Muscle layer of colon (tissue), 2 donors: Measurements from ENCODE around the gene DYRK1A.

ENCODE experiments used
- H3K27ac ChIP-seq: one replicate; pipeline ENCODE4 v1.7.0; 2013; ENCODE audit warnings: low read depth, mild to moderate bottlenecking, low read length, moderate library complexity
- H3K27me3 ChIP-seq, 2 donors: one replicate each; pipeline ENCODE4 v1.7.0; 2013; ENCODE audit warnings: low read length in 2 of 2, mild to moderate bottlenecking in 2 of 2; ENCODE audit not compliant: insufficient read depth in 2 of 2, control insufficient read depth in 1 of 2
- H3K36me3 ChIP-seq: one replicate; pipeline ENCODE4 v1.7.0; 2013; ENCODE audit warnings: mild to moderate bottlenecking, low read length; ENCODE audit not compliant: insufficient read depth
- H3K4me1 ChIP-seq: one replicate; pipeline ENCODE4 v1.7.0; 2013; ENCODE audit warnings: mild to moderate bottlenecking, low read length; ENCODE audit not compliant: insufficient read depth
- H3K4me3 ChIP-seq, 2 donors: one replicate each; pipeline ENCODE4 v1.7.0; 2013; ENCODE audit warnings: low read length in 2 of 2, low read depth in 1 of 2, mild to moderate bottlenecking in 1 of 2, moderate library complexity in 1 of 2
- H3K9ac ChIP-seq: one replicate; pipeline ENCODE4 v1.7.0; 2013; ENCODE audit warnings: low read length
- H3K9me3 ChIP-seq: one replicate; pipeline ENCODE4 v1.7.0; 2013; ENCODE audit warnings: mild to moderate bottlenecking, low read length
- donor health status: abdominal sarcoma.
- donor health status: Adenocarcinoma of cecum.

The DYRK1A gene

GRCh38 chr21:37550618-37551330, 184.2 kb downstream of the DYRK1A start:
- Histone ChIP-seq H3K9me3 (no peaks in the 10 kb centered on the region), H3K4me1 (peaks cover 49% of the 10 kb centered on the region), H3K27me3 (peaks cover 0 to 3% of the 10 kb centered on the region in 2 donors), H3K9ac (no peak overlapping the region), H3K27ac (no peak overlapping the region), H3K4me3 (peak overlapping the region; percentile 18 to 45), H3K36me3 (no peaks in the 10 kb centered on the region)

GRCh38 chr21:37551331-37551992, 184.9 kb downstream of the DYRK1A start:
- Histone ChIP-seq H3K4me1 (peaks cover 42% of the 10 kb centered on the region), H3K4me3 (peak overlapping the region; percentile 18 to 45), H3K27me3 (no peaks in the 10 kb centered on the region), H3K27ac (no peak overlapping the region), H3K9me3 (no peaks in the 10 kb centered on the region), H3K9ac (no peak overlapping the region), H3K36me3 (no peaks in the 10 kb centered on the region)

- Histone ChIP-seq H3K9ac (no peak overlapping the region), H3K9me3 (no peaks in the 10 kb centered on the region), H3K4me3 (peak overlapping the region in 1 of 2 donors; percentile 17), H3K4me1 (peaks cover 37% of the 10 kb centered on the region), H3K36me3 (no peaks in the 10 kb centered on the region), H3K27me3 (no peaks in the 10 kb centered on the region), H3K27ac (no peak overlapping the region)
Observed at GRCh38 chr21:37551993-37552355, 185.4 kb downstream of the DYRK1A start.

GRCh38 chr21:37552496-37553029, 186.0 kb downstream of the DYRK1A start:
- H3K9me3 ChIP-seq, result no peaks in the 10 kb centered on the region
- peaks cover 31% of the 10 kb centered on the region for H3K4me1 ChIP-seq
- H3K27ac ChIP-seq, result no peak overlapping the region
- H3K27me3 ChIP-seq, result no peaks in the 10 kb centered on the region
- no peaks in the 10 kb centered on the region for H3K36me3 ChIP-seq
- H3K4me3 ChIP-seq, result no peak overlapping the region
- H3K9ac ChIP-seq, result no peak overlapping the region

- H3K27ac ChIP-seq, result no peak overlapping the region
- peaks cover 26% of the 10 kb centered on the region for H3K4me1 ChIP-seq
- no peaks in the 10 kb centered on the region for H3K9me3 ChIP-seq
- H3K9ac ChIP-seq, result no peak overlapping the region
- no peaks in the 10 kb centered on the region for H3K36me3 ChIP-seq
- H3K4me3 ChIP-seq, result no peak overlapping the region
- no peaks in the 10 kb centered on the region for H3K27me3 ChIP-seq
Observed at GRCh38 chr21:37553078-37553481, 186.5 kb downstream of the DYRK1A start.

- H3K27me3 ChIP-seq, result no peaks in the 10 kb centered on the region
- no peak overlapping the region for H3K9ac ChIP-seq
- no peaks in the 10 kb centered on the region for H3K36me3 ChIP-seq
- H3K4me3 ChIP-seq, result no peak overlapping the region
- H3K27ac ChIP-seq, result no peak overlapping the region
- H3K9me3 ChIP-seq, result no peaks in the 10 kb centered on the region
- H3K4me1 ChIP-seq, result peaks cover 19% of the 10 kb centered on the region
Observed at GRCh38 chr21:37554661-37555379, 188.2 kb downstream of the DYRK1A start.

GRCh38 chr21:37555672-37556261, 189.2 kb downstream of the DYRK1A start:
- no peak overlapping the region for H3K4me3 ChIP-seq
- H3K9ac ChIP-seq, result no peak overlapping the region
- no peaks in the 10 kb centered on the region for H3K36me3 ChIP-seq
- no peaks in the 10 kb centered on the region for H3K9me3 ChIP-seq
- H3K27me3 ChIP-seq, result no peaks in the 10 kb centered on the region
- H3K4me1 ChIP-seq, result peaks cover 14% of the 10 kb centered on the region
- H3K27ac ChIP-seq, result no peak overlapping the region

GRCh38 chr21:37557261-37557950, 190.8 kb downstream of the DYRK1A start:
- Histone ChIP-seq H3K4me1 (no peaks in the 10 kb centered on the region), H3K27me3 (no peaks in the 10 kb centered on the region), H3K9ac (no peak overlapping the region), H3K27ac (no peak overlapping the region), H3K4me3 (no peak overlapping the region), H3K36me3 (no peaks in the 10 kb centered on the region), H3K9me3 (no peaks in the 10 kb centered on the region)

- Histone ChIP-seq H3K4me3 (no peak overlapping the region), H3K27me3 (no peaks in the 10 kb centered on the region)
Observed at GRCh38 chr21:37558676-37559211, 192.2 kb downstream of the DYRK1A start.

GRCh38 chr21:37560385-37560784, 193.8 kb downstream of the DYRK1A start:
- Histone ChIP-seq H3K4me1 (peaks cover 19% of the 10 kb centered on the region), H3K27me3 (no peaks in the 10 kb centered on the region), H3K27ac (no peak overlapping the region), H3K4me3 (no peak overlapping the region), H3K9ac (no peak overlapping the region), H3K9me3 (no peaks in the 10 kb centered on the region), H3K36me3 (no peaks in the 10 kb centered on the region)

More at GRCh38 chr21:37558676-37559211, 192.2 kb downstream of the DYRK1A start:
- H3K4me1 ChIP-seq, result peaks cover 6% of the 10 kb centered on the region
- H3K36me3 ChIP-seq, result no peaks in the 10 kb centered on the region
- no peak overlapping the region for H3K27ac ChIP-seq
- no peak overlapping the region for H3K9ac ChIP-seq
- H3K9me3 ChIP-seq, result no peaks in the 10 kb centered on the region
